H1 (cell line): ENCODE data around the gene TMEM41A. TPM values are rescaled to one million over a fixed set of nuclear protein-coding genes. Genes with fewer than 3 reads are reported as not detected.

Experiments
- CTCF ChIA-PET: fragments of 300-600 bp; sonication (Branson Sonifier 250); formaldehyde crosslinking; loops from one replicate; lab custom pipeline; 2021; ENCODE audit not compliant: partially characterized antibody; lab: Charles Lee
- POLR2A ChIA-PET: fragments of 300-600 bp; sonication (Branson Sonifier 250); formaldehyde crosslinking; loops from one replicate; lab custom pipeline; 2021; ENCODE audit warnings: inconsistent platforms; ENCODE audit not compliant: partially characterized antibody; lab: Charles Lee
- DNase-seq, 2 experiments: peaks; one replicate each; pipeline versions ENCODE4 v3.0.0 to v3.0.0-alpha.2; 2010 to 2022; ENCODE audit warnings: low spot score in 2 of 2, low read depth in 1 of 2, mixed read lengths in 1 of 2
- FAIRE-seq: peaks from 2 replicates; lab custom pipeline; 2011; peaks lifted over from hg19 to GRCh38; lab: Jason Lieb, UNC
- H2AFZ ChIP-seq: 2 replicates; pipeline ENCODE4 v1.8.1; 2012; ENCODE audit warnings: low read length, inconsistent platforms
- H2AK5ac ChIP-seq: 2 replicates; pipeline ENCODE4 v1.6.1; 2013; ENCODE audit warnings: low read depth, low read length
- H2BK120ac ChIP-seq: replicated peaks from 2 replicates; pipeline ENCODE3; 2013; ENCODE audit warnings: low read depth, low read length, inconsistent platforms
- H2BK12ac ChIP-seq: 2 replicates; pipeline ENCODE4 v1.6.1; 2013; ENCODE audit warnings: low read depth, low read length
- H2BK15ac ChIP-seq: 2 replicates; pipeline ENCODE4 v1.6.1; 2013; ENCODE audit warnings: low read length
- H2BK20ac ChIP-seq: 2 replicates; pipeline ENCODE4 v1.6.1; 2013; ENCODE audit warnings: low read length
- H2BK5ac ChIP-seq: 2 replicates; pipeline ENCODE4 v1.6.1; 2013; ENCODE audit warnings: low read depth, low read length
- H3K14ac ChIP-seq: 2 replicates; pipeline ENCODE4 v1.6.1; 2013; ENCODE audit warnings: inconsistent platforms; ENCODE audit not compliant: insufficient read length
- H3K18ac ChIP-seq: 2 replicates; pipeline ENCODE4 v1.6.1; 2013; ENCODE audit warnings: low read length; ENCODE audit errors: extremely low read depth
- H3K23ac ChIP-seq: 2 replicates; pipeline ENCODE4 v1.6.1; 2013; ENCODE audit warnings: inconsistent platforms; ENCODE audit not compliant: insufficient read length
- H3K23me2 ChIP-seq: 2 replicates; pipeline ENCODE4 v1.6.1; 2013; ENCODE audit warnings: low read depth, low read length
- H3K27ac ChIP-seq: 2 replicates; pipeline ENCODE4 v1.6.1; 2011; ENCODE audit warnings: low read depth, low read length, inconsistent platforms
- H3K27me3 ChIP-seq, 4 experiments: replicated peaks in 1 of 4; 1 replicate in 1 of 4; 2 replicates in 3 of 4; pipeline versions ENCODE4 v1.6.1 to v1.8.1; 2011 to 2013; ENCODE audit warnings: low read length in 3 of 4, mild to moderate bottlenecking in 3 of 4, inconsistent platforms in 2 of 4, mixed read lengths in 2 of 4, moderate library complexity in 1 of 4; ENCODE audit not compliant: control insufficient read depth in 3 of 4, insufficient read depth in 3 of 4; ENCODE audit errors: extremely low read depth in 1 of 4
- H3K36me3 ChIP-seq, 4 experiments: 2 replicates each; pipeline versions ENCODE4 v1.6.1 to v1.8.1; 2011 to 2013; ENCODE audit warnings: mild to moderate bottlenecking in 4 of 4, low read length in 3 of 4, moderate library complexity in 2 of 4, control low read depth in 1 of 4, inconsistent platforms in 1 of 4; ENCODE audit not compliant: insufficient read depth in 4 of 4, control insufficient read depth in 2 of 4
- H3K4ac ChIP-seq: replicated peaks from 2 replicates; pipeline ENCODE3; 2013; ENCODE audit warnings: low read length, low read depth, mixed read lengths, inconsistent platforms; ENCODE audit not compliant: insufficient read length
- H3K4me1 ChIP-seq, 4 experiments: replicated peaks in 1 of 4; 1 replicate in 1 of 4; 2 replicates in 3 of 4; pipeline versions ENCODE4 v1.6.1 to v1.8.1; 2011 to 2013; ENCODE audit warnings: low read length in 3 of 4, inconsistent platforms in 2 of 4, mixed read lengths in 1 of 4; ENCODE audit not compliant: insufficient read depth in 4 of 4, control insufficient read depth in 3 of 4
- H3K4me2 ChIP-seq, 2 experiments: 2 replicates each; pipeline versions ENCODE4 v1.6.1 to v1.8.1; 2011 to 2013; ENCODE audit warnings: low read depth in 2 of 2, low read length in 2 of 2, control low read depth in 1 of 2, inconsistent platforms in 1 of 2, mild to moderate bottlenecking in 1 of 2; ENCODE audit not compliant: insufficient read depth in 1 of 2
- H3K4me3 ChIP-seq, 4 experiments: fragments of 200-600, 300-600 bp in 1 of 4; sonication (generic), shearing (Covaris generic), sonication (Bioruptor Twin) in 1 of 4; 2 replicates each; pipeline versions ENCODE4 v1.5.1 to v1.8.1; 2011 to 2016; ENCODE audit warnings: low read length in 4 of 4, low read depth in 3 of 4, control low read depth in 2 of 4, inconsistent platforms in 2 of 4, mild to moderate bottlenecking in 2 of 4, mixed read lengths in 1 of 4, moderate library complexity in 1 of 4; ENCODE audit not compliant: insufficient read depth in 2 of 4; ENCODE audit errors: extremely low read depth in 1 of 4
- H3K56ac ChIP-seq: replicated peaks from 2 replicates; pipeline ENCODE3; 2013; ENCODE audit warnings: low read depth, mild to moderate bottlenecking, mixed read lengths, low read length, inconsistent platforms; ENCODE audit not compliant: insufficient read length
- H3K79me1 ChIP-seq: 2 replicates; pipeline ENCODE4 v1.6.1; 2013; ENCODE audit warnings: low read depth, low read length, control low read depth
- H3K79me2 ChIP-seq, 2 experiments: 2 replicates each; pipeline versions ENCODE4 v1.6.1 to v1.8.1; 2012 to 2013; ENCODE audit warnings: low read length in 2 of 2, mild to moderate bottlenecking in 2 of 2, inconsistent platforms in 1 of 2; ENCODE audit not compliant: insufficient read depth in 2 of 2, control insufficient read depth in 1 of 2
- H3K9ac ChIP-seq, 4 experiments: replicated peaks in 1 of 4; 1 replicate in 1 of 4; 2 replicates in 3 of 4; pipeline versions ENCODE4 v1.6.1 to v1.8.1; 2011 to 2013; ENCODE audit warnings: low read depth in 3 of 4, low read length in 3 of 4, control low read depth in 2 of 4, mild to moderate bottlenecking in 2 of 4, moderate library complexity in 2 of 4, inconsistent platforms in 1 of 4; ENCODE audit errors: extremely low read depth in 1 of 4
- H3K9me3 ChIP-seq, 2 experiments: 2 replicates each; pipeline versions ENCODE4 v1.6.1 to v1.8.1; 2012 to 2013; ENCODE audit warnings: mild to moderate bottlenecking in 2 of 2, moderate library complexity in 2 of 2, control low read depth in 1 of 2, inconsistent platforms in 1 of 2, low read depth in 1 of 2, low read length in 1 of 2, mixed read lengths in 1 of 2; ENCODE audit not compliant: insufficient read depth in 2 of 2
- H4K20me1 ChIP-seq, 2 experiments: replicated peaks in 1 of 2; 2 replicates each; pipeline versions ENCODE3 to v1.8.1; 2011 to 2013; ENCODE audit warnings: inconsistent platforms in 2 of 2, low read length in 2 of 2, mild to moderate bottlenecking in 1 of 2; ENCODE audit not compliant: insufficient read depth in 2 of 2, control insufficient read depth in 1 of 2
- H4K5ac ChIP-seq: 2 replicates; pipeline ENCODE4 v1.6.1; 2013; ENCODE audit warnings: low read length, low read depth, mixed read lengths, inconsistent platforms; ENCODE audit not compliant: insufficient read length
- H4K8ac ChIP-seq: 2 replicates; pipeline ENCODE4 v1.8.0; 2013; ENCODE audit warnings: mild to moderate bottlenecking, moderate library complexity, low read length, inconsistent platforms; ENCODE audit not compliant: insufficient read depth; ENCODE audit errors: extremely low read depth
- H4K91ac ChIP-seq: replicated peaks from 2 replicates; pipeline ENCODE3; 2013; ENCODE audit warnings: low read length, mixed read lengths, inconsistent platforms; ENCODE audit not compliant: insufficient read length
- BCL11A ChIP-seq, 2 experiments: IDR thresholded peaks; one replicate each; pipeline ENCODE4 v1.6.1; 2011; ENCODE audit warnings: low read depth in 2 of 2, low read length in 2 of 2, mild to moderate bottlenecking in 2 of 2
- BRCA1 ChIP-seq: IDR thresholded peaks from 2 replicates; pipeline ENCODE4 v1.6.1; 2012; ENCODE audit warnings: low read depth, low read length, improper control_type of control experiment
- CTBP2 ChIP-seq: IDR thresholded peaks from 2 replicates; pipeline ENCODE4 v1.7.0; 2011; ENCODE audit warnings: borderline replicate concordance, mild to moderate bottlenecking, moderate library complexity, mixed read lengths, low read length; ENCODE audit not compliant: insufficient read depth, insufficient read length
- HDAC6 ChIP-seq: IDR thresholded peaks from one replicate; pipeline ENCODE4 v1.7.1; 2012; ENCODE audit warnings: low read depth, mild to moderate bottlenecking, inconsistent platforms, low read length, moderate library complexity
- KDM1A ChIP-seq: fragments of 200-600, 300-600 bp; sonication (generic); IDR thresholded peaks from 2 replicates; pipeline ENCODE4 v1.7.1; 2016; ENCODE audit warnings: mild to moderate bottlenecking, low read length, borderline replicate concordance
- POU5F1 ChIP-seq: IDR thresholded peaks from 2 replicates; pipeline ENCODE4 v1.6.1; 2011; ENCODE audit warnings: low read depth, mild to moderate bottlenecking, low read length, moderate library complexity
- RFX5 ChIP-seq: IDR thresholded peaks from 2 replicates; pipeline ENCODE4 v1.6.1; 2011; ENCODE audit warnings: low read depth, low read length, improper control_type of control experiment, borderline replicate concordance
- RXRA ChIP-seq: IDR thresholded peaks from 2 replicates; pipeline ENCODE4 v1.6.1; 2011; ENCODE audit warnings: low read depth, mild to moderate bottlenecking, low read length, moderate library complexity; ENCODE audit not compliant: insufficient read depth
- SP1 ChIP-seq: IDR thresholded peaks from 2 replicates; pipeline ENCODE4 v1.6.1; 2011; ENCODE audit warnings: low read depth, low read length
- SP2 ChIP-seq: IDR thresholded peaks from 2 replicates; pipeline ENCODE4 v1.6.1; 2012; ENCODE audit warnings: mild to moderate bottlenecking, low read length, inconsistent platforms
- SRF ChIP-seq: IDR thresholded peaks from 2 replicates; pipeline ENCODE4 v1.6.1; 2011; ENCODE audit warnings: mild to moderate bottlenecking, low read depth, low read length, moderate library complexity
- polyA plus RNA-seq, 7 experiments: library from polyadenylated mRNA; depleted of rRNA in 3 of 7; stranded (reverse) in 5 of 7; unstranded in 2 of 7; fragments of >200 nt in 5 of 7; fragments of 200-250 nt in 2 of 7; gene quantifications; 1 replicate in 5 of 7; 2 replicates in 1 of 7; 4 replicates in 1 of 7; pipeline versions ENCODE4 v1.2.1 to v1.2.3, GENCODE V29; 2011 to 2013; ENCODE audit warnings: missing spikeins in 2 of 7, mixed read lengths in 2 of 7
- total RNA-seq: library from RNA; stranded (reverse); fragmentation: NEBNext Ultra II Directional; extraction: Animal tissue kit (Norgen Biotek cat#: 25700); gene quantifications from 2 replicates; pipeline ENCODE4 v1.2.1, GENCODE V29; 2021

TMEM41A gene
- total and polyA plus RNA-seq, 2 of the 8 experiments (the other 6 are each of a cell fraction or from before 2014, with no cell fraction given) = 14.1 to 17.5 TPM

DNA sequence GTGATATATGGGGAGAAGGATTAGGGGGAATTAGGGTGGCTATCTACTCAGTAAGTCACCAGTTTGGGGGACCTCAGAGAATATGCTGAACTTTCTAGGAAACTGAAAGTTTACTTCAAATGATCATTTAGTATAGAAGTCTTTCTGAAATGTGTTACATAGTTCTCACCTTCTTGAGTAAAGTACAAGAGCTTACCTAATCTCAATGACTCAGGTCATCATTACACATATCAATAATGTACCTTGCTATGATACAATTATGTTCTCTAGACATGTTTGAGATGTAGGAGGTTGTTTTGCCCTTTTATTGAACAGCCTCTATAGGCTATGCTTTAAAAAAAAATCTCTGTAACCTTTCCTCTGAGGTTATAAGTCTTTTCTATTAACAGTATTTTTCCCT lies 50.7 kb downstream of the TMEM41A start:
- H3K18ac ChIP-seq = no peak overlapping the region
- H3K4ac ChIP-seq = no peak overlapping the region
- no peak overlapping the region for H2BK20ac ChIP-seq
- H3K27ac ChIP-seq = no peak overlapping the region
- no peak overlapping the region for H3K4me3 ChIP-seq
- H3K9ac ChIP-seq = no peak overlapping the region
- H2AFZ ChIP-seq = no peak overlapping the region
- H2AK5ac ChIP-seq = no peak overlapping the region
- H2BK12ac ChIP-seq = no peak overlapping the region
- no peaks in the 10 kb centered on the region for H3K9me3 ChIP-seq
- H3K4me2 ChIP-seq = no peak overlapping the region
- no peak overlapping the region for H3K56ac ChIP-seq
- no peaks in the 10 kb centered on the region for H3K79me2 ChIP-seq
- no peak overlapping the region for H2BK120ac ChIP-seq
- H2BK15ac ChIP-seq = no peak overlapping the region
- H2BK5ac ChIP-seq = no peak overlapping the region
- ChIA-PET POLR2A (no interaction called here), CTCF (interaction anchor here (1.1 kb wide), 1 partner anchor 12 kb away, joined by 3 read pairs; no protein-coding TSS in a partner anchor)
- H4K91ac ChIP-seq = no peak overlapping the region
- H4K20me1 ChIP-seq = no peaks in the 10 kb centered on the region
- no peaks in the 10 kb centered on the region for H3K79me1 ChIP-seq
- H3K4me1 ChIP-seq = no peaks in the 10 kb centered on the region
- H4K5ac ChIP-seq = no peak overlapping the region
- H3K36me3 ChIP-seq = no peaks in the 10 kb centered on the region
- FAIRE-seq (no peak), DNase-seq (no peak)
- H3K23me2 ChIP-seq = no peaks in the 10 kb centered on the region
- H3K27me3 ChIP-seq = no peaks in the 10 kb centered on the region
- no peak overlapping the region for H3K23ac ChIP-seq
- no peak overlapping the region for H4K8ac ChIP-seq
- H3K14ac ChIP-seq = no peak overlapping the region
- TF ChIP-seq SP2 = no peak
- no peak for TF ChIP-seq HDAC6
- no peak for TF ChIP-seq BCL11A (IDR thresholded peaks at IDR 0.05; ENCODE audit: low read depth in 2 of 2, low read length in 2 of 2)
- no peak for TF ChIP-seq BRCA1
- no peak for TF ChIP-seq RXRA
- no peak for TF ChIP-seq KDM1A
- no peak for TF ChIP-seq SP1
- no peak for TF ChIP-seq RFX5
- no peak for TF ChIP-seq SRF
- no peak for TF ChIP-seq POU5F1
- TF ChIP-seq CTBP2 = no peak
